Head of caudate nucleus (tissue), 42 donors: ENCODE measurements around the gene TMEM125.
A peak's percentile ranks its signal among the peaks of the same experiment; 100 is the strongest.

Source experiments
- DNase-seq, 42 donors: peaks; one replicate each; pipeline versions ENCODE4 v3.0.0 to v3.0.0-alpha.2; 2020 to 2021; ENCODE audit warnings: mixed read lengths in 7 of 42
- intact Hi-C: fragments of 100-400 bp; cut with DNase I; formaldehyde crosslinking; loops from one replicate; pipeline ENCODE4 v1.15.0; 2022

TMEM125 gene

GRCh38 chr1:43241413-43241836 is 28.4 kb upstream of the TMEM125 start:
- no peak for DNase-seq
- intact Hi-C loops: no loop called here

GRCh38 chr1:43243299-43243698 is 26.5 kb upstream of the TMEM125 start:
- no peak for DNase-seq
- intact Hi-C loops: no loop called here

DNA sequence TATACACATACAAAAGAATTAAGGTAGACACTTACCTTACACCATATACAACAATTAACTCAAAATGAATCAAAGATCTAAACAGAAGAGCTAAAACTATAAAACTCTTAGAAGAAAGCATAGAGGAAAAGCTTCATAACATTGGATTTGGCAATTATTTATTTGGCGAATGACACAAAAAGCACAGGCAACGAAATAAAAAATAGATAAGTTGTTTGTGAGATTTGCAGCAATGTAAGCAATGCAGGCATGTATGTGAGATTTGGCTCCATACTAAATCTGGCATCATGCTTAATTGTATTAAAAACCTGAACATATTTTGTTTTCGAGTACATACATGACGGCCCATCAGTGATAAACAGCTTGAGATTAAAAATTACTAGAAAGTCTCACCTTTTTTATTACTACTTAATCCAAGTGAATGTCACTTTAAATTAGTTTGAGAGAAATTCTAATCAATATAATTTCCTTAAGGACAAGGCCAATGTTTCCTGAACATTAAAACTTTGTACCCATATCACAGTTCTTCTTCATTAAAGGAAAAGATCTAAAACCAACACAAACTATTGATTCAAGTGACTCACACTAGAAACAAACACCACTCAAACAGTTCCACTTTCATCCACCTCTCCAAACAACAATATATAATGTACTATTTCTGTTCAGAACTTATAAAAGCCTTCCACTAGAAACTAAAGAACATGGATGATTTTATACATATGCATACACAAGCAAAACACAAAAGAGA is 23.1 kb upstream of the TMEM125 start:
- intact Hi-C loops: no loop called here
- no peak for DNase-seq

DNA sequence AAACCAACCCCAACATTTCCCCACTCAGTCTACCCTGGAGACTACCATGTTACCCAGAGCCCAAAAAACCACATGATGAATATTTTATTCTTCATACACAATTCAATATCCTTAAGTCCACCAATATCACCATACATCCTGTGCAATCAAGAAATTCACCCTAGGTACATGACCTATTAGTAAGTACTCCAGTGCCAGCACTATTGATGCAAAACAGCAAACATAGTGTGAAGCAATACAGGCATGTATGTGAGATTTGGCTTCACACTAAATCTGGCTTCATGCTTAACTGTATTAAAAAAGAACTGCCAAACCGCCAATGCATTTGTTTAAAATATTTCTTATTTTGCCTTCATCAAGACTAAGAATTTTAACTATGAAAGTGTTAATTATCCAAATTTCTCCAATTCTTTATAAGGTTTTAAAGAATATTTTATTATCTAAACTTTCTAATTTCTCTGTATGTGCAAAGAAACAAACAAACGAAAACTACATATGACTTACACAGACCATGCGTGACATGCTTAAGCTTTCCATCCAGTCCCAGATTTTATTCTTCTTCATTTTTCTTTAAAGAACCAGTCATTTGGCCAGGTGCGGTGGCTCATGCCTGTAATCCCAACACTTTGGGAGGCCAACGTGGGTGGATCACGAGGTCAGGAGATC is 22.4 kb upstream of the TMEM125 start:
- DNase-seq: no peak
- intact Hi-C loops: no loop called here

DNA sequence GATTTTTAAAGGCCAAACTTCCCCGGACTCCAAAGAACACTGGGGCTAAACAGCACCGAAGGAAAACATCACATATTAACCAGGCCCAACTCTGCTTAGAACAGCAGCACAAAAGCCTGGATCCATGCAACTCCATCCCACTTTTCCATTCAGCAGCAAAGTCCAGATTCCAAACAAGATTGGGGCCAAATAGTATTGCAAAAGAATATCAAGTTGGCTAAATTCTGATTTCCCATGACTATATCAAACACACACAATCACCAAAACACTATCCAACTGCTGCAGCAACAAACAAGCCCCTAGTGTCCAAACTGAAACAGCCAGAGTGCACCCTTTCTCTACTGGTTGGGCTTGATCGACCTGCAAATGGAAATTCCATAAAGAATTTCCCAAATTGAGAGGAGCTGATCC is 19.4 kb upstream of the TMEM125 start:
- peak in 2 of 42 donors; percentile 6 to 18 for DNase-seq
- intact Hi-C loops: no loop called here

DNA sequence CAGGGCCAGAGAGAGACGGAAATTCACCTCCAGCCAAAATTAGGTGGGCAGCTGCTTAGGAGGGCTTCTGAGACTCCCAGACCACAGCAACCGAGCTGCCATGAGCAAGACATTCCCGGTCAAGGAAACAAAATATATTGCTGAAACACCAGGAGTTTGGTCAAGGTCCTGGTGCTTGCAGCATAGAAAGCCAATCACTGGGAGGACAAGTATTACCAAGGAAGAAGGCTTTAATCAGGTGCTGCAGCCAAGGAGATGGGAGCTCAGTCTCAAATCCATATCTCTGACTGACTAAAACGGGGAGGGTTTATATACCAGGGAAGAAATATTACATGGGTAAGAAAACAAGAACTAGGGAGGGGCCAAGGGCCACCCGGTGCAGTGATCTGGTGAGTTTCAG is 18.8 kb upstream of the TMEM125 start:
- intact Hi-C loops: no loop called here
- DNase-seq: peak in 1 of 42 donors; percentile 22

GRCh38 chr1:43252225-43252624 is 17.6 kb upstream of the TMEM125 start:
- intact Hi-C loops: no loop called here

DNA sequence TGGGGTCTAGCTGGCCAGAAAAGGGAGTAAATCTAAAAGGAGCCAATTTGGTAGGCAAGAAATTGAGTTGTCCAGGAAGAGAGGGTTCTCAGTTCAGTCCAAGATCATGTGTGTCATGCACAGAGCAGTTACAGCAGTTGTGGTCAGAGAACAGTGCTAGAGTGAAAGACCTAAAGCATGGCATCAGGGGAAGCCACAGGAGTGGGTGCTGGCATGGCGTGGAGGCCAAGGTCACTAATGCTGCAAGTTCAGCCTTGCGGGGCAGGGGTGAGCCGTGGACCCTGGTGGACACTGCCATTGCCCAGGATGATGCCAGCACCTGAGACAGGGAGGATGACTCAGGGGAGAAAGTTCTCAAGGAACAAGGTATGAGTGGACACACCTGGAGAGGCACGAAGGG is 16.6 kb upstream of the TMEM125 start:
- intact Hi-C loops: no loop called here
- peak in 4 of 42 donors; percentile 7 to 26 (median 9) for DNase-seq

More at GRCh38 chr1:43252225-43252624, 17.6 kb upstream of the TMEM125 start:
- DNase-seq: no peak

GRCh38 chr1:43253876-43254275 is 15.9 kb upstream of the TMEM125 start:
- intact Hi-C loops: no loop called here
- DNase-seq: peak in 6 of 42 donors; percentile 2 to 33 (median 8)

DNA sequence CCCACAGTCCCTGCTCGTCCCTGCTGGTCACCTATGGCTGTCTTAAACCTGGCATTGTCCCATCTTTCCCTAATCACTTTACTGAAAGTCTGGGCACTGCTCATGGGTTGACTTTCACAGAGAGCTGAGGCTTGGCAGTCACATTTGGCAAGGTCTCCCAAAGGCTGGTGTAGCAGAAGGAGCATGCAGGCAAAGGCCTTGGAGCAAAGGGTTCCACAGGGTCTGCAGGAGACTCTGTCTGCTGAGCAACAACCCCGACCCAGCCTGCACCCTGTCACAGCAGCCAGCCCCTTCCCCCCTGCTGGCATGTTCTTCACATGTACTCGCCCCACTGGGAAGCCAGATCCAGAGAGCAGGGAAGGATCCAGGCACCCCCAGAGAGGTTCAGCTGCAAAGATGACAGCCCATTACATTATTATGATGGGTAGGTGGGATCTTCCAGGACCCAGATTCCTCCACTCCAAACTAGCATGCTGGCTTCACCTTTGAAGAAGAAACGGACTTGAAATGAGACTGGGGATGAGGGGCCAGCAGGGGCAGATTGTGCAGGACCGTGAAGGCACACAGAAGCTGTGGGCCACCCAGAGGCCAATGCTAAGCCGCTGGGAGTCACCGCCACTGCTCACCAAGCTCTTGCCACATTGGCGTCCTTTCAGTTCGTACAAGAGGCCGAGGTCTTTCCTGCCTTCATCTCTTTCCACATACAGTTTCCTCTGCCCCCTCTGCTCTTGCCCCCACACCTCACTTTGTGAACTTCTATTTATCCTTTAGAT is 14.2 kb upstream of the TMEM125 start:
- intact Hi-C loops: no loop called here

GRCh38 chr1:43256675-43257570 is 12.9 kb upstream of the TMEM125 start:
- intact Hi-C loops: no loop called here
- DNase-seq: peak in 4 of 42 donors; percentile 5 to 31 (median 14)

More for the DNA sequence above, 14.2 kb upstream of the TMEM125 start:
- DNase-seq: peak in 6 of 42 donors; percentile 12 to 40 (median 20)

GRCh38 chr1:43258370-43258769 is 11.4 kb upstream of the TMEM125 start:
- DNase-seq: peak in 2 of 42 donors; percentile 2 to 29
- intact Hi-C loops: no loop called here

DNA sequence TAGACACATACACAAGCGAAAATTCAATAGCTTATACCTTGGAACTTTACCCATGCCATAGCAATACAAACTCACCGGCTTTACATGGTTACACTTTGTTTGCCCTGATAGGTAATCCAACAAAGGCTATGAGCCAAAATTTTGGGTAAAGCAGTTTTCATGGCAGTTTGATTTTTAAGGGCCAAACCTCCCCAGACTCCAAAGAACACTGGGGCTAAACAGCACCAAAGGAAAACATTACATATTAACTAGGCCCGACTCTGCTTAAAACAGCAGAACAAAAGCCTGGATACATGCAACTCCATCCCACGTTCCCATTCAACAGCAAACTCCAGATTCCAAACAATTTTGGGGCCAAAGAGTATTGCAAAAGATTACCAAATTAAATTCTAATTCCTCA is 4.4 kb upstream of the TMEM125 start:
- intact Hi-C loops: no loop called here
- peak in 1 of 42 donors; percentile 10 for DNase-seq

- intact Hi-C loops: no loop called here
- no peak for DNase-seq
These were observed 2.9 kb upstream of the TMEM125 start for GRCh38 chr1:43266881-43267280.

GRCh38 chr1:43267291-43267805 is 2.4 kb upstream of the TMEM125 start:
- intact Hi-C loops: no loop called here
- peak in 7 of 42 donors; percentile 1 to 33 (median 15) for DNase-seq

- intact Hi-C loops: no loop called here
- DNase-seq: peak in 6 of 42 donors; percentile 1 to 36 (median 14)
These were observed 1.9 kb upstream of the TMEM125 start for GRCh38 chr1:43267818-43268425.

- intact Hi-C loops: no loop called here
- peak in 8 of 42 donors; percentile 6 to 45 (median 22) for DNase-seq
These were observed 775 bp downstream of the TMEM125 start for GRCh38 chr1:43270421-43271095.
